Non-pigmented ciliary epithelial cell (primary cell): ENCODE data around the gene EYA3.

Source experiments
- DNase-seq: peaks from one replicate; pipeline ENCODE4 v3.0.0-alpha.2; 2010; ENCODE audit warnings: low read depth

The EYA3 gene

GRCh38 chr1:27967884-27968466, 120.4 kb downstream of the EYA3 start:
- DNase-seq = no peak

DNA sequence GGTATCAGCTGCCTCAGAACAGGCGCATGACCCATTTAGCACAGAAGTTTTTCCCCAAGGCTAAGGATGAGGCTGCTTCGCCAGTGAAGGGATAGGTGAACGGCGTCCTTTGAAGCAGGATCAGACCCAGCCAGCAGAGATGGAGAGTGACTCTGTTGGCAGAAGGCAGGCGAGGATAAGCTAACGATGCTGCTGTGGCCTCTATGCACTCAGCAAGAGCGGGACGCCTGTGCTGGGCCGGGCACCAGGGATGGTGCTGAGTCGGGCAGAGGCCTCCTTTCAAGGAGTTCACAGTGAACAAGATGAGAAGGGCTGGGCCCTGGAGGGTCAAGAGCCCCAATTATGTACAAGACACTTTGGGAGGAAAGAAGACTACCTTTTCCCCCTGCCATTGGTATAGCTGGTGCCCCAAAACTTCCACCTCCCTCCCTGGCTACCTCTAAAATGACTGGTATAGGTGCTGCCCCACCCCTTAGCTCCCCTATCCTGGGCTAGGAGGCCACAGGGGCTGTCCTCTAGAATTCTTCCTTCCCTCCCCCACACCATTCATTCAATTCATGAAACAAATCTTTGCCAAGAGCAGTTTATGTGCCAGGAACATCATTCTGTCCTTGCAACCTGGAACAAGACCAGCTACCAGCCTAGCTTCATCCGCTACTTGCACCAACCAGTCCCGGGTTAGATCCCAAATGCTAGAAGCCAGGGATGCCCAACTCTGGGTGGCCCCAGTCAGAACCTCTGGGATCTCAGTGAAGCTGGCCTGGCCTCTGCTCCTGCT, 121.1 kb downstream of the EYA3 start:
- DNase-seq = no peak

GRCh38 chr1:27966402-27967105, 121.9 kb downstream of the EYA3 start:
- DNase-seq = no peak

- no peak for DNase-seq
Measured at GRCh38 chr1:27963393-27963792, 125.0 kb downstream of the EYA3 start.

- DNase-seq = no peak
Measured at GRCh38 chr1:27961646-27962221, 126.7 kb downstream of the EYA3 start.

- no peak for DNase-seq
Measured at GRCh38 chr1:27960762-27961645, 127.4 kb downstream of the EYA3 start.

DNA sequence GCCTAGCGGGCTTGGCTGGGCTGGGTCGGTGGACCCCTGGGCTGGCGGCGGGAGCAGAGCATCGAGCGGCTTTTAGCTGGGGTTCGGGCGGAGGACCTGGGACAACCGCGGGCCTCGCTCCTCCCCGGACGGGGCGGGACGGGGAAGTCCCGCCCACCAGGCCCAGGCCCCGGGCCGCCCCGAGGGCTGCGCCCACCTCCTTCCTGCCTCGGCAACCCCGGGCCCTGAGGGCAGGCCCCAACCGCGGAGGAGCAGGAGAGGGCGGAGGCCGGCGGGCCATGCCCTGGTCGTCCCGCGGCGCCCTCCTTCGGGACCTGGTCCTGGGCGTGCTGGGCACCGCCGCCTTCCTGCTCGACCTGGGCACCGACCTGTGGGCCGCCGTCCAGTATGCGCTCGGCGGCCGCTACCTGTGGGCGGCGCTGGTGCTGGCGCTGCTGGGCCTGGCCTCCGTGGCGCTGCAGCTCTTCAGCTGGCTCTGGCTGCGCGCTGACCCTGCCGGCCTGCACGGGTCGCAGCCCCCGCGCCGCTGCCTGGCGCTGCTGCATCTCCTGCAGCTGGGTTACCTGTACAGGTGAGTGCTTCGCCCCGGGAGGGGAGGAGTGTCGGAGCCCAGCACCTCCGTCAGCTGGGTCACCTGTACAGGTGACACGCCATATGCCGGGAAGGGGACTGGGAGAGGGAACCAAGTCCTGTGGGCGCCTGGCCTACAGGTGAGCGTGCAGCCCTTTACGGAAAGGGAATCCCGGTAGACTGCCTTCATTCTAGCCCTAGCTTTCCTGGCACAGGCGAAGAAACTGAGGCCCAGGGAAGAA, 128.4 kb downstream of the EYA3 start, which contains the start of gene XKR8:
XKR8 (plus strand) TSS at position 182 of the 812 bp plus-strand sequence; CDS start at position 279, 97 bp downstream.
- DNase-seq = no peak

- DNase-seq = no peak
Measured at GRCh38 chr1:27958513-27958912, 129.9 kb downstream of the EYA3 start.

DNA sequence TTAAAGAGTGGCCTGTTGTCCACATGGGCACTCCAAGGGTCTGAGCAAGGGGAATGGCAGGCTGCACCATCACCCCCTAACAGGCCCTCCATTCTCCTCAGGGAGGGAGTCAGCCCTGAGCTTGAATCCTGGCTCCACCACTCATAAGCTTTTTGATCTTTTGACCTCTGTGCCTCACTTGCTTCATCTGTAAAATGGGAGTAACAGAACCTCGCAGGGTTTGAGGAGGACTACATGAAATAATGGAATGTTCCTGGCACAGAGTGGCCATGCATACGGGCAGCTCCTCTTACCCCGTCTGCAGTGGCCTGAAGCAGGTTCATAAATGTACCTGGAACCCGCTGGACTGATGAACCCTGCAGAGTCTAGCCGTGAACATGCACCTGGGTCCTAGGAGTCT, 130.8 kb downstream of the EYA3 start:
- no peak for DNase-seq

- no peak for DNase-seq
Measured at GRCh38 chr1:27956761-27957160, 131.6 kb downstream of the EYA3 start.

- DNase-seq = no peak
Measured at GRCh38 chr1:27955076-27955475, 133.3 kb downstream of the EYA3 start.

DNA sequence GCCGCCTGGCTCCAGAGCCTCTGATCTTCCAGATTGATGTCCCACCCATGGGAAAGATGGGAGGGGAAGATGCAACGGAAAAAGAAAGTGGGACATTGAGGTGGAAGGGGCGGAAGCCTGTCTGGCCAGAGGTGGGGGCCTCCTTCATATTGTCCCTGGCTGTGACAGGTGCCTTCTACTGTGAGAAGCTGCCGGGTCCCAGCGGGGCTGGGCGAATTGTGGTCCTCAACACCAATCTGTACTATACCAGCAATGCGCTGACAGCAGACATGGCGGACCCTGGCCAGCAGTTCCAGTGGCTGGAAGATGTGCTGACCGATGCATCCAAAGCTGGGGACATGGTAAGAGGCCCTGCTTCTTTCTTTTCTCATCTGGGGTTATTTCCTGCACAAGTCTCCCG, 134.2 kb downstream of the EYA3 start:
- no peak for DNase-seq

DNA sequence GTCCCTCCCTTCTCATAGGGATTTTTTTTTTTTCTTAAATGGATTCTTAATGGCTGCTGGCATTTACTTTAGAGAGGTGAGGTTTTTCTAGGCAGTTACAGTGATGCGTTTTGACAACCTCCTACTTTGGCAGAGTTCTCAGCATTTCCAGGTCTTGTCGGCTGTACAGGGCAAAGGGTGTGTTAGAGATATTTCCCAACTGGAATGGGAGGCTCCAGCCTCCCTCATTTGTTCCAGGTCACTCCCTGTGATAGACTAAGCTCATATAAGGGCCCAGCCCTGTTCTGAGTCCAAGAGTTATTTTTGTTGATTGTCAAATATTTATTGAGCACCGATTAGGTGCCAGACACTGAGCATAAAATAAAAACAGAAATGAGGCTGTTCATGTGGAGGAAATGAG, 136.3 kb downstream of the EYA3 start:
- no peak for DNase-seq

GRCh38 chr1:27951396-27951795, 137.0 kb downstream of the EYA3 start:
- DNase-seq = no peak

DNA sequence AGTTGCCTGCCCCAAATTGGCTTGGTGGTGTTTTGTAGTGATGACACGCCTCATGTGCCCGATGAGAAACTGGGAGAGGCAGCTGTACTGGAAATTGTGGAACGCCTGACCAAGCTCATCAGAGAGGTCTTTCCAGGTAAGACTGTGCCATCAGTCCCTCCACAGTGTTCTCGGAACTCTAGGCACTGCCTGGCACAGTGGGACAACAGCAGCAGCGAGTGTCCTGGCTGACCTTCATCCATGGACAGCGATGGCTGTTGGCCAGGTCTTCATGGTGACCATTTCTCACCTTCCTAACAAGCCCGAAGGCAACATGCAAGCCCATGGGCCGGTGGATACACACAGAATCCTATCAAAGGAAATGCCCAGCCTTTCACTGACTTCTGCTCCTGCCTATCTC, 139.4 kb downstream of the EYA3 start:
- DNase-seq = no peak

DNA sequence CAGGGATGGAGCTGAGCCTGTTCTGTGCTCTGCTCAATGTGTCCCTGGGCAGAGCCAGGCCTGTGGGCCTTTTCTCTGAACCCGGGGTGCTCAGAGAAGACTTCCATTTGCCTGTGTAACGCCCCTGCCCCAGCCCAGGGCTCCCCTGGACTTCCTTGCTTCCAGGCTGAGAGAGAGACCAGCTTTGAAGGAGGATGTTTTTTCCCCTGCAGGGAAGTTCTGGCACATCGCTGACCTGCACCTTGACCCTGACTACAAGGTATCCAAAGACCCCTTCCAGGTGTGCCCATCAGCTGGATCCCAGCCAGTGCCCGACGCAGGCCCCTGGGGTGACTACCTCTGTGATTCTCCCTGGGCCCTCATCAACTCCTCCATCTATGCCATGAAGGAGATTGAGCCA, 143.4 kb downstream of the EYA3 start:
- no peak for DNase-seq

- no peak for DNase-seq
Measured at GRCh38 chr1:27941671-27942540, 146.5 kb downstream of the EYA3 start.

DNA sequence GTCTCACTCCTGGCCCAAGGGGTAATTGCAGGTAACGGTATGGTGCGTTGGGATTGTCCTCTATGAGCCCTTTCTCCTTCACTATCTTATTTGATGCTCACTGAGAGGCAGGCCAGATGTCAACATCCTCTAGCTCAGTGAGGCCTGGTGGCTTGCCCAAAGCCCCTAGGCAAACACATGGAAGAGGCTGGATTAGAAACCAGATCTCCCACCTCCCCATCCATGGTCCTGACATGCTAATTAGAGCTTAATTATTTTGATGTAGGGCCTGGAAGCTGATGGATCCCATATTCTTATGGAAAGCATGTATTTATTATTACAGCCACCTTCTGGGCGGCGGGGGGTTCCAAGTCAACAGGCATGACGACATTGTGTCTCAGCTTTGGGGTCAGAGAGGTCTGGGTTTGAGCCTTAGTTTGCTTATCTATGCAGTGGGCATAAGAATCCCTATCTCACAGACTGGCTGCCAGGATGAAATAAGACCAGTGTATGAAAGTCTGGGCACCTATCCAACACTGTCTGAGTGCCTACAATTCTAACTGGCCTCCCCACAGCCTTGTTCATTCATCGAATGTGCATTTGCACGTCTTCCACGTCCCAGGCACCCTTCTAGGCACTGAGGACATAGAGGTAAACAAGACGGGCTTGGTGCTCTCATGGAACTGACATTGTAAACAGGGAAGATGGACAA, 147.4 kb downstream of the EYA3 start:
- DNase-seq = no peak

DNA sequence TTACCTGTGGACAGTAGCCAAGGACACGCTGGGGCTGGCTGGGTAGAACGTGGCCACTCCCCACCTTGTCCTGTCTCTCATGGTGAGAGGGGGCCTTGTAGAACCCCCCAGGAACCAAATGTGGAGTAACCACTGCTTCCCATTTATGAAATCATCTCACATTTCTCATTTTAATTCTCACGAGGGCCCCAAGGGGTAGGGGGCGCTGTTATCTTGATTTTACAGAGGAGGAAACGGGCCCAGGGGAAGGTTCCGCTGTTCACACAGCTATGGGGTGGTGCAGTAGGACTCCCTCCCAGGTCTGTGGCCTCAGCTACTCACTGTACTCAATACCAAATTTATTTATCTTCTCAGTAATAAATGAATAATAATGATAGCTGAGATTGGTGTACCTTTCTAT, 148.1 kb downstream of the EYA3 start:
- no peak for DNase-seq
